ENCODE measurements around the gene LRRK1. TPM values are rescaled to one million over a fixed set of nuclear protein-coding genes. Genes with fewer than 3 reads are reported as not detected.

LRRK1 gene
- total and polyA plus RNA-seq, 2 of the 4 experiments (the other 2 are of a cell fraction) = 3.0 to 5.8 TPM

DNA sequence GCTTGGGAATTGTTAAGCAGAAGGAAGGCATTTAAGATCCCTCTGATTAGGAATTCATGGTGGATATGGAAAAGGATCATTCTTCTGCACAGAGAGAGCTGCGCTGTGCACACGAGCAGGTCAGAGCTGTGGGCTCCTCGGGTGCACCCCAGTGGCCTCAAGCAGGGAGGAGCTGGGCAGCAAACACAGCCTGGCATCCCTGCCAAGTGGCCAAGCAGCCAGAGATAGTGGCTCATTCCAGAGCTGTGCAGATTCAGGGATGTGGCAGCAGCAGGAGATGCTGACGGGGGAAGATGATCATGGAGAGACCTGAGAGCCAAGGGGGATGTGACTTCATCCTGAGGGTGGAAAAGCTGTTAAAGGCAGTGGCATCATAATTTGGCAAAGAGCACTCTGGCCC is 55.9 kb downstream of the LRRK1 start:
- intact Hi-C loops (cut with micrococcal nuclease) = no loop called here
- ChIA-PET POLR2A (ENCODE audit: unreplicated experiment) (no interaction called here), CTCF (no interaction called here)
- Histone ChIP-seq H3K23ac (ENCODE audit: low read depth, low read length) (no peak overlapping the region), H3K14ac (replicated peaks; ENCODE audit: low read depth, low read length) (no peak overlapping the region), H3K4ac (ENCODE audit: low read depth, low read length) (no peak overlapping the region), H3K9ac (ENCODE audit: low read depth, low read length) (no peak overlapping the region), H4K5ac (ENCODE audit: low read depth, low read length) (no peak overlapping the region), H3K4me1 (ENCODE audit: control insufficient read depth, insufficient read depth, low read length) (no peaks in the 10 kb centered on the region), H2BK15ac (ENCODE audit: low read depth, low read length) (no peak overlapping the region), H3K27ac (ENCODE audit: insufficient read depth, low read length) (no peak overlapping the region), H4K20me1 (ENCODE audit: insufficient read depth, low read length) (no peaks in the 10 kb centered on the region), H4K8ac (ENCODE audit: low read depth in 2 of 2, low read length in 2 of 2) (no peak overlapping the region), H4K91ac (ENCODE audit: insufficient read depth, low read depth, low read length) (no peak overlapping the region), H3K9me1 (ENCODE audit: insufficient read depth, low read length) (no peaks in the 10 kb centered on the region), H3K56ac (ENCODE audit: extremely low read depth, insufficient read depth, low read length) (no peak overlapping the region), H3K36me3 (ENCODE audit: control insufficient read depth, insufficient read depth, low read length) (peaks cover 2% of the 10 kb centered on the region), H2AK9ac (replicated peaks; ENCODE audit: low read depth, low read length, poor library complexity) (no peak overlapping the region), H2BK120ac (ENCODE audit: low read depth, low read length) (no peak overlapping the region), H3K9me3 (ENCODE audit: control insufficient read depth, insufficient read depth, low read length) (no peaks in the 10 kb centered on the region), H2AK5ac (ENCODE audit: low read depth, low read length) (no peak overlapping the region), H3K18ac (ENCODE audit: low read depth, low read length) (no peak overlapping the region), H2BK20ac (ENCODE audit: low read depth, low read length) (no peak overlapping the region), H3K4me3 (ENCODE audit: insufficient read depth, low read depth, low read length) (no peak overlapping the region), H3K27me3 (ENCODE audit: control insufficient read depth, insufficient read depth, low read length) (peaks cover 8% of the 10 kb centered on the region; the same call in 1 of the 2 replicates), H3K79me1 (ENCODE audit: low read depth in 1 of 2, low read length in 2 of 2) (no peaks in the 10 kb centered on the region; a peak in 2 of 4 replicates), H2AFZ (replicated peaks; ENCODE audit: low read length, poor library complexity) (no peak overlapping the region), H2BK5ac (ENCODE audit: low read depth, low read length, poor library complexity, severe bottlenecking) (no peak overlapping the region), H3K4me2 (ENCODE audit: low read depth, low read length) (no peak overlapping the region)
- BruUV-seq (replicated peaks) = no TSS peak
- WGBS, 2 experiments (ENCODE audit: extremely low coverage in 2 of 2, insufficient read length in 1 of 2) = 84% methylated on average over 3 of the region's 4 CpGs; no CpG with 5 or more reads in 1 of the 2 experiments
- ATAC-seq (ENCODE audit: low read depth) (no peak), DNase-seq (no peak)
- TF ChIP-seq, protein P1, sequence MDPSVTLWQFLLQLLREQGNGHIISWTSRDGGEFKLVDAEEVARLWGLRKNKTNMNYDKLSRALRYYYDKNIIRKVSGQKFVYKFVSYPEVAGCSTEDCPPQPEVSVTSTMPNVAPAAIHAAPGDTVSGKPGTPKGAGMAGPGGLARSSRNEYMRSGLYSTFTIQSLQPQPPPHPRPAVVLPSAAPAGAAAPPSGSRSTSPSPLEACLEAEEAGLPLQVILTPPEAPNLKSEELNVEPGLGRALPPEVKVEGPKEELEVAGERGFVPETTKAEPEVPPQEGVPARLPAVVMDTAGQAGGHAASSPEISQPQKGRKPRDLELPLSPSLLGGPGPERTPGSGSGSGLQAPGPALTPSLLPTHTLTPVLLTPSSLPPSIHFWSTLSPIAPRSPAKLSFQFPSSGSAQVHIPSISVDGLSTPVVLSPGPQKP (IDR thresholded peaks at IDR 0.05; ENCODE audit: borderline replicate concordance, low read depth, low read length) = no peak
- no peak for TF ChIP-seq SMC3 (IDR thresholded peaks at IDR 0.05; ENCODE audit: low read depth, low read length)
- no peak for TF ChIP-seq POLR2A (IDR thresholded peaks at IDR 0.05; ENCODE audit: low read depth, low read length)
- TF ChIP-seq CEBPB (IDR thresholded peaks at IDR 0.05; ENCODE audit: low read depth, low read length) = no peak
- no peak for TF ChIP-seq MXI1 (IDR thresholded peaks at IDR 0.05; ENCODE audit: borderline replicate concordance, low read depth, low read length)
- TF ChIP-seq NFE2L2 (IDR thresholded peaks at IDR 0.05; ENCODE audit: low read depth, low read length) = no peak
- no peak for TF ChIP-seq FOS (IDR thresholded peaks at IDR 0.05; ENCODE audit: low read depth, low read length)
- no peak for TF ChIP-seq MAZ (IDR thresholded peaks at IDR 0.05; ENCODE audit: borderline replicate concordance, low read depth, low read length)
- TF ChIP-seq, protein P2, sequence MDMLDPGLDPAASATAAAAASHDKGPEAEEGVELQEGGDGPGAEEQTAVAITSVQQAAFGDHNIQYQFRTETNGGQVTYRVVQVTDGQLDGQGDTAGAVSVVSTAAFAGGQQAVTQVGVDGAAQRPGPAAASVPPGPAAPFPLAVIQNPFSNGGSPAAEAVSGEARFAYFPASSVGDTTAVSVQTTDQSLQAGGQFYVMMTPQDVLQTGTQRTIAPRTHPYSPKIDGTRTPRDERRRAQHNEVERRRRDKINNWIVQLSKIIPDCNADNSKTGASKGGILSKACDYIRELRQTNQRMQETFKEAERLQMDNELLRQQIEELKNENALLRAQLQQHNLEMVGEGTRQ (IDR thresholded peaks at IDR 0.05; ENCODE audit: low read depth, low read length) = no peak
- TF ChIP-seq, protein P3, sequence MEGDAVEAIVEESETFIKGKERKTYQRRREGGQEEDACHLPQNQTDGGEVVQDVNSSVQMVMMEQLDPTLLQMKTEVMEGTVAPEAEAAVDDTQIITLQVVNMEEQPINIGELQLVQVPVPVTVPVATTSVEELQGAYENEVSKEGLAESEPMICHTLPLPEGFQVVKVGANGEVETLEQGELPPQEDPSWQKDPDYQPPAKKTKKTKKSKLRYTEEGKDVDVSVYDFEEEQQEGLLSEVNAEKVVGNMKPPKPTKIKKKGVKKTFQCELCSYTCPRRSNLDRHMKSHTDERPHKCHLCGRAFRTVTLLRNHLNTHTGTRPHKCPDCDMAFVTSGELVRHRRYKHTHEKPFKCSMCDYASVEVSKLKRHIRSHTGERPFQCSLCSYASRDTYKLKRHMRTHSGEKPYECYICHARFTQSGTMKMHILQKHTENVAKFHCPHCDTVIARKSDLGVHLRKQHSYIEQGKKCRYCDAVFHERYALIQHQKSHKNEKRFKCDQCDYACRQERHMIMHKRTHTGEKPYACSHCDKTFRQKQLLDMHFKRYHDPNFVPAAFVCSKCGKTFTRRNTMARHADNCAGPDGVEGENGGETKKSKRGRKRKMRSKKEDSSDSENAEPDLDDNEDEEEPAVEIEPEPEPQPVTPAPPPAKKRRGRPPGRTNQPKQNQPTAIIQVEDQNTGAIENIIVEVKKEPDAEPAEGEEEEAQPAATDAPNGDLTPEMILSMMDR (conservative IDR thresholded peaks at IDR 0.05; ENCODE audit: low read depth, low read length) = no peak
- TF ChIP-seq RFX5 (IDR thresholded peaks at IDR 0.05; ENCODE audit: low read depth, low read length) = no peak
- no peak for TF ChIP-seq MAFK (IDR thresholded peaks at IDR 0.05; ENCODE audit: low read depth, low read length)
- TF ChIP-seq RAD21 (IDR thresholded peaks at IDR 0.05; ENCODE audit: low read length) = no peak
- no peak for TF ChIP-seq CHD1 (IDR thresholded peaks at IDR 0.05; ENCODE audit: low read depth, low read length)
- TF ChIP-seq RCOR1 (IDR thresholded peaks at IDR 0.05; ENCODE audit: insufficient replicate concordance, low read length) = no peak
- TF ChIP-seq BHLHE40 (IDR thresholded peaks at IDR 0.05; ENCODE audit: low read depth, low read length) = no peak
- in situ Hi-C loops (cut with MboI; ENCODE audit: low sequenced_read_pairs) = no loop called here
- dilution Hi-C loops (cut with HindIII; ENCODE audit: low sequenced_read_pairs, unreplicated experiment) = no loop called here
